K562 (cell line): ENCODE measurements around the gene FJX1. TPM values are rescaled to one million over a fixed set of nuclear protein-coding genes. Genes with fewer than 3 reads are reported as not detected.

Source experiments
- ATAC-seq: fragments of 200-7000 bp; cut with Tn5 transposase; 3 replicates; pipeline ENCODE4 v1.9.1; 2020; ENCODE audit warnings: moderate library complexity
- BruUV-seq: library from RNA; stranded (reverse); fragments of 400-500 nt; replicated peaks from 2 replicates; lab custom pipeline; 2021; lab: Mats Ljungman, UMichigan
- CTCF ChIA-PET: fragments of 300-600 bp; formaldehyde crosslinking; extraction: SDS; loops from one replicate; lab custom pipeline; 2021; ENCODE audit warnings: low intra/inter-chr PET ratio; lab: Yijun Ruan, JAX
- POLR2A ChIA-PET: fragments of 300-600, 350-650 bp; sonication (Branson Sonifier 250); formaldehyde crosslinking; extraction: SDS; loops from one replicate; lab custom pipeline; 2021; ENCODE audit warnings: antibody characterized with exemption, inconsistent platforms; lab: Yijun Ruan, JAX
- DNase-seq, 4 experiments: peaks; one replicate each; pipeline versions ENCODE4 v3.0.0 to v3.0.0-alpha.2; 2011 to 2018; ENCODE audit warnings: low spot score in 3 of 4, mixed read lengths in 3 of 4; ENCODE audit errors: extremely low read depth in 1 of 4
- FAIRE-seq: peaks from 2 replicates; lab custom pipeline; 2011; peaks lifted over from hg19 to GRCh38; lab: Jason Lieb, UNC
- H2AFZ ChIP-seq: 2 replicates; pipeline ENCODE4 v1.6.0; 2011; ENCODE audit warnings: low read depth, low read length, control low read depth, inconsistent platforms
- H3K27ac ChIP-seq: fragments of 200-600 bp; 3 replicates; pipeline ENCODE4 v1.8.0; 2011; ENCODE audit warnings: low read depth, mild to moderate bottlenecking, control low read depth, inconsistent platforms, low read length, moderate library complexity, mixed read lengths; ENCODE audit errors: extremely low read depth
- H3K27me3 ChIP-seq, 2 experiments: fragments of 300-600 bp in 1 of 2; 2 replicates in 1 of 2; 3 replicates in 1 of 2; pipeline versions ENCODE4 v1.6.0 to v1.8.0; 2011; ENCODE audit warnings: inconsistent platforms in 2 of 2, low read length in 2 of 2, mild to moderate bottlenecking in 1 of 2, mixed read lengths in 1 of 2, moderate library complexity in 1 of 2; ENCODE audit not compliant: control insufficient read depth in 2 of 2, insufficient read depth in 2 of 2
- H3K36me3 ChIP-seq: fragments of 300-600 bp; 3 replicates; pipeline ENCODE4 v1.8.0; 2011; ENCODE audit warnings: mild to moderate bottlenecking, low read length, inconsistent platforms; ENCODE audit not compliant: control insufficient read depth, insufficient read depth
- H3K4me1 ChIP-seq, 2 experiments: fragments of 200-600 bp in 1 of 2; replicated peaks in 1 of 2; 2 replicates in 1 of 2; 3 replicates in 1 of 2; pipeline versions ENCODE4 v1.5.1 to v1.8.0; 2011; ENCODE audit warnings: inconsistent platforms in 2 of 2, low read length in 2 of 2, mild to moderate bottlenecking in 1 of 2, mixed read lengths in 1 of 2, moderate library complexity in 1 of 2; ENCODE audit not compliant: control insufficient read depth in 2 of 2, insufficient read depth in 2 of 2
- H3K4me2 ChIP-seq: 2 replicates; pipeline ENCODE4 v1.6.1; 2011; ENCODE audit warnings: low read length, control low read depth, inconsistent platforms, mixed read lengths; ENCODE audit not compliant: insufficient read depth
- H3K4me3 ChIP-seq: fragments of 200-600 bp; sonication (generic), shearing (Covaris generic); 2 replicates; pipeline ENCODE4 v1.5.1; 2016; ENCODE audit warnings: control low read depth, inconsistent platforms
- H3K79me2 ChIP-seq: fragments of 200-600 bp; 3 replicates; pipeline ENCODE4 v1.8.0; 2011; ENCODE audit warnings: low read length, inconsistent platforms; ENCODE audit not compliant: control insufficient read depth, insufficient read depth
- H3K9ac ChIP-seq, 2 experiments: 2 replicates each; pipeline versions ENCODE4 v1.6.0 to v1.6.1; 2011; ENCODE audit warnings: low read depth in 2 of 2, low read length in 2 of 2, control low read depth in 1 of 2, inconsistent platforms in 1 of 2, mild to moderate bottlenecking in 1 of 2, mixed read lengths in 1 of 2; ENCODE audit not compliant: insufficient read depth in 1 of 2
- H3K9me1 ChIP-seq: one replicate; pipeline ENCODE4 v1.6.0; 2011; ENCODE audit warnings: inconsistent platforms, mild to moderate bottlenecking, low read length, moderate library complexity; ENCODE audit not compliant: control insufficient read depth, insufficient read depth
- H3K9me3 ChIP-seq: replicated peaks from 2 replicates; pipeline ENCODE4 v1.5.1; 2011; ENCODE audit warnings: low read depth, low read length, inconsistent platforms; ENCODE audit not compliant: control insufficient read depth, insufficient read depth
- H4K20me1 ChIP-seq: replicated peaks from 2 replicates; pipeline ENCODE4 v1.6.1; 2011; ENCODE audit warnings: low read length, inconsistent platforms, mixed read lengths; ENCODE audit not compliant: control insufficient read depth, insufficient read depth
- CBX2 ChIP-seq: fragments of 200-600 bp; sonication (generic); IDR thresholded peaks from one replicate; pipeline ENCODE4 v1.6.1; 2012; ENCODE audit warnings: mild to moderate bottlenecking, low read length, inconsistent platforms; ENCODE audit not compliant: insufficient read depth, poor library complexity, severe bottlenecking
- COPS2 ChIP-seq: fragments of 450-650 bp; conservative IDR thresholded peaks from 2 replicates; pipeline ENCODE4 v1.6.1; 2016; ENCODE audit warnings: mild to moderate bottlenecking, moderate library complexity
- GATA2 ChIP-seq: sonication (generic); formaldehyde crosslinking; IDR thresholded peaks from 2 replicates; pipeline ENCODE4 v1.4.0; 2020; ENCODE audit warnings: mild to moderate bottlenecking, missing genetic modification reagents
- GATAD2B ChIP-seq: fragments of 450-650 bp; IDR thresholded peaks from 2 replicates; pipeline ENCODE4 v1.6.1; 2017; ENCODE audit warnings: mild to moderate bottlenecking, borderline replicate concordance
- MAFG ChIP-seq: fragments of 450-650 bp; conservative IDR thresholded peaks from 2 replicates; pipeline ENCODE4 v1.6.1; 2016; ENCODE audit warnings: missing genetic modification characterization, missing compliant biosample characterization
- MEF2A ChIP-seq: IDR thresholded peaks from 2 replicates; pipeline ENCODE4 v1.6.1; 2011; ENCODE audit warnings: low read depth, mild to moderate bottlenecking, low read length, moderate library complexity; ENCODE audit not compliant: control insufficient read depth
- NFRKB ChIP-seq: fragments of 450-650 bp; IDR thresholded peaks from 2 replicates; pipeline ENCODE4 v1.6.1; 2016; ENCODE audit warnings: low read depth
- RUNX1 ChIP-seq: sonication (generic); IDR thresholded peaks from 2 replicates; pipeline ENCODE4 v1.6.1; 2016; ENCODE audit warnings: antibody characterized with exemption, low read depth
- SREBF1 ChIP-seq: fragments of 150-350 bp; IDR thresholded peaks from 2 replicates; pipeline ENCODE4 v1.6.1; 2014; ENCODE audit warnings: antibody characterized with exemption, low read depth, low read length, borderline replicate concordance
- TRIM24 ChIP-seq, 2 experiments: fragments of 450-650 bp; IDR thresholded peaks; 2 replicates each; pipeline ENCODE4 v1.6.1; 2016
- XRCC3 ChIP-seq: fragments of 450-650 bp; IDR thresholded peaks from 2 replicates; pipeline ENCODE4 v1.6.1; 2017; ENCODE audit warnings: mild to moderate bottlenecking, moderate library complexity
- XRCC4 ChIP-seq: IDR thresholded peaks from one replicate; pipeline ENCODE4 v1.6.1; 2011; ENCODE audit not compliant: insufficient read depth, insufficient read length; ENCODE audit errors: extremely low read depth
- ZNF224 ChIP-seq: sonication (generic); formaldehyde crosslinking; IDR thresholded peaks from 2 replicates; pipeline ENCODE4 v1.8.0; 2022; ENCODE audit warnings: mild to moderate bottlenecking, missing genetic modification reagents
- ZNF318 ChIP-seq, 2 experiments: fragments of 450-650 bp; IDR thresholded peaks; 2 replicates each; pipeline ENCODE4 v1.6.1; 2016; ENCODE audit warnings: mild to moderate bottlenecking in 2 of 2, borderline replicate concordance in 1 of 2, low read depth in 1 of 2, moderate library complexity in 1 of 2
- WGBS: fragments of 100-300 bp; shearing (Covaris generic); methylation state at CpG from one replicate; pipeline ENCODE4 v1.1.6; 2016; ENCODE audit warnings: low coverage, mixed read lengths; ENCODE audit not compliant: insufficient coverage; ENCODE audit errors: missing lambda C conversion rate; 5-methylcytosine and 5-hydroxymethylcytosine counted together
- in situ Hi-C: fragments of 300-500 bp; cut with MboI; formaldehyde crosslinking; loops from 4 replicates; pipeline ENCODE4 v1.15.0; 2018; ENCODE audit warnings: inconsistent platforms, mixed read lengths
- intact Hi-C: fragments of 100-400 bp; cut with micrococcal nuclease; formaldehyde crosslinking; loops from 2 replicates; pipeline ENCODE4 v1.14.2; 2022
- polyA plus RNA-seq, 8 experiments: library from polyadenylated mRNA; depleted of rRNA in 4 of 8; stranded (reverse) in 5 of 8; unstranded in 3 of 8; fragments of >200 nt; fragmentation: Nextera tagmentation in 2 of 8; fragmentation: Illumina TruSeq in 1 of 8; extraction: Ambion mirVana in 2 of 8; extraction: Trizol in 1 of 8; gene quantifications; 2 replicates each; pipeline versions ENCODE4 v1.2.1 to v1.2.3, GENCODE V29; 2011 to 2014; ENCODE audit warnings: inconsistent platforms in 1 of 8, missing spikeins in 1 of 8
- total RNA-seq, 7 experiments: library from RNA; depleted of rRNA in 6 of 7; stranded (reverse); fragments of >200 nt in 6 of 7; fragmentation: Illumina TruSeq in 2 of 7; extraction: Trizol in 2 of 7; gene quantifications; 2 replicates each; pipeline versions ENCODE4 v1.2.1 to v1.2.3, GENCODE V29; 2011 to 2021; ENCODE audit warnings: low replicate concordance in 1 of 7

Gene FJX1
- total and polyA plus RNA-seq, 9 of the 15 experiments (the other 6 are each of a cell fraction or from before 2014, with no cell fraction given) = 0.10 to 2.7 (median 0.72) TPM

- DNase-seq (peak; percentile 11 to 49 (median 28)), FAIRE-seq (peak; percentile 77), ATAC-seq (peak; percentile 86)
- H3K9ac ChIP-seq = no peak overlapping the region
- no TSS peak for BruUV-seq
- H4K20me1 ChIP-seq = no peaks in the 10 kb centered on the region
- intact Hi-C loops (no loop called here), in situ Hi-C loops (no loop called here)
- H2AFZ ChIP-seq = peak overlapping the region; percentile 76
- 4% methylated on average over 7 of the region's 7 CpGs for WGBS
- no peak overlapping the region for H3K4me3 ChIP-seq
- H3K36me3 ChIP-seq = no peaks in the 10 kb centered on the region
- H3K4me2 ChIP-seq = peak overlapping the region; percentile 63
- CTCF ChIA-PET = interaction anchor here (0.6 kb wide), 1 partner anchor 18 kb away, joined by 3 read pairs; no protein-coding TSS in a partner anchor
- no peaks in the 10 kb centered on the region for H3K79me2 ChIP-seq
- no peaks in the 10 kb centered on the region for H3K9me1 ChIP-seq
- peaks cover 0 to 11% of the 10 kb centered on the region in 2 experiments; a peak in 3 of 5 replicates for H3K4me1 ChIP-seq
- peak overlapping the region; percentile 81; the same call in 2 of the 3 replicates for H3K27ac ChIP-seq
- H3K27me3 ChIP-seq = no peaks in the 10 kb centered on the region
- H3K9me3 ChIP-seq = no peaks in the 10 kb centered on the region
- POLR2A ChIA-PET = no interaction called here
- TF ChIP-seq TRIM24 (IDR thresholded peaks at IDR 0.05) = peak; percentile 92 to 96
- no peak for TF ChIP-seq COPS2
- peak; percentile 99 for TF ChIP-seq MAFG
- peak; percentile 20; the same call in 1 of the 2 replicates for TF ChIP-seq NFRKB
- TF ChIP-seq ZNF224 (CRISPR knock-in tag) = no peak
- no peak for TF ChIP-seq CBX2
- no peak for TF ChIP-seq GATAD2B
- TF ChIP-seq XRCC3 = no peak
- TF ChIP-seq MEF2A = no peak
- no peak for TF ChIP-seq SREBF1
- TF ChIP-seq ZNF318 (IDR thresholded peaks at IDR 0.05; ENCODE audit: borderline replicate concordance in 1 of 2, low read depth in 1 of 2) = 0 out of 4 replicates have a peak, but pooled peaks of 1 of the 2 experiments have one; percentile 30
- no peak for TF ChIP-seq GATA2
- TF ChIP-seq XRCC4 = no peak
- no peak for TF ChIP-seq RUNX1
These were observed 38.5 kb upstream of the FJX1 start for GRCh38 chr11:35579557-35580396.
